CD4-positive, alpha-beta T cell treated with Interleukin-15 for 4 hours (primary cell): ENCODE data around the gene NPLOC4.

Experiments used
- DNase-seq: peaks from one replicate; pipeline ENCODE4 v3.0.0-alpha.2; 2020; ENCODE audit warnings: low spot score

Gene NPLOC4

DNA sequence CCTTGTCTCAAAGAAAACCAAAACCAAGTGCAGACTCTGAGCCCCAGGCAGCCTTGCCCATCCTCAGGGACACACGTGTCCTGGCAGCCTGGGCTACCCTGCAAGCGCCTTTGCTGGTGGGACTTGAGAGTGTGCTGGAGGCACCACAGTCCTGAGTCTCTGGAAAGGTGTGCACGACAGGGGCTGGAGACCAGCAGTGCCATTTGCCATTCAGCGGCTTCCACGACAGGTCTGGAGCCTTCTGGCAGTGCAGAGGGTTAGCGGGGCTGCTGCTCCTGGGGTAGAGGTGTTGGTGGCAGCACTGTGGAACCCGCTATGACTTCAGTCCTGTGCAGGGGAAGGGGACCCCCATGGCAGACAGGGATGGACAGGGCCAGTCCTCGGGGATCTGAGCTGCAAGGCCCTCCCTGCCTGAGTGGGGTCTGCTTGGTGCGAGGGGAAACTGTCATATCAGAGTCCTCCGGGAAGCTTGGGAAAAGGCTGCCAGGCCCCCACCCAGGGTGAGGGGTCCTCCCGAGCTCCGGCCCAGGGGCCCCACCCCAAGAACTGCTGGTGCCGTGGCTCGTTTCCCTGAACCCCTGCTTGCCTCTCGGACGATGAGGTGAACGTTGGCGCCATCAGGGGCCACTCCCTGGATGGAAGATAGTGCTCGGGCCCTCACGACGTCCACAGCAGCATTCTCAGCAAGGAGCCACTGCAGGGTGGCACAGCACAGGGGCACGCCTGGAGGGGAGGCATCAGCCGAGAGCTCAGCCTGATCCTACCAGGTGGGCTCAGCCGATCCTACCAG is 91.6 kb downstream of the NPLOC4 start:
- no peak for DNase-seq

DNA sequence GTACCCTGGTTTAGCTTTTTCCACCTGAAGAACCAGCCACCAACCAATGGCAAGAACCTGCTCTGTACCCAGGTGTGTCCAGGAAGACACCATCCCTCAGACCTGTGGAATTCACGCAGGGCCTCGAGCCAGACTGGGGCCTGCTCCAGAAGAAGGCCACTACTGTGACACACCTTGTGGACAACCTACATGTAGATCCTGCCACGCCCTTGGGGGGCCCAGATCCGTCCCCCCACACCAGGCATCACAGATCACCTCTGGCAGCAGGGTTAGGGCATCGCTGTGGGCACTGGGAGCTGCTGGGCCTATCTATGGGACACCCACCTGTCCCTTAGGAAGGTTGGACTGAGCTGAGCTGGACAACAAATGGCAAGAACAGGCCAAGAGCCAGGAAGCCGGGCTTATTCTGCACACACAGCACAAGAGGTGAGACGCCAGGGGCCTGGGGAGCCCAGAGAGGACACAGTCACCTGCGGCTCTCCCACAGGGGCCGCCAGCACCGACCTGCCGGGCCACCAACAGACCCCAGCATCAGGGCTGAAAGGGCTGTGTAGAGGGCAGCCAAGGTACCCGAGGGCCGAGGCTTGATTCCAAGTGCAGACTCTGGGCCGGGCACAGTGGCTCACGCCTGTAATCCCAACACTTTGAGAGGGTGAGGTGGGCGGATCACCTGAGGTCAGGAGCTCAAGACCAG is 92.5 kb downstream of the NPLOC4 start:
- DNase-seq = no peak

DNA sequence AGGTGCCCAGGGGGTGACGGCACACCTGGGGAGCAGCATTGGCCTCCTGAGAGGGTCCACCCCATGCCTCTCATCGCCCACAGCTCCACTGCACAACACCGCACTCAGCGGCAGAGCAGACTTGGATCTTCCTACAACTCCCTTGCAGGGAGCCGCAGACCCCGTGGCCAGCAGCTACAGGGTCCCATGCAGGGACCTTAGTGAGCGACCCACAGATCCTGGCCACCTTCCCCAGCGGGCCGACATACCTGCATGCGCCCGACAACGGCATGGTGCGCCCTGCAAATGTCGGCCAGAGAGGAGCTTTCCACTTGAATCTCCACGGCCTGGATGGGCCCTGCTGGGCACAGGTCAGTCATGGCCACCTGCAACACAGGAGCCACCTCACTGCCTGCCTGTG is 93.2 kb downstream of the NPLOC4 start:
- DNase-seq = no peak

DNA sequence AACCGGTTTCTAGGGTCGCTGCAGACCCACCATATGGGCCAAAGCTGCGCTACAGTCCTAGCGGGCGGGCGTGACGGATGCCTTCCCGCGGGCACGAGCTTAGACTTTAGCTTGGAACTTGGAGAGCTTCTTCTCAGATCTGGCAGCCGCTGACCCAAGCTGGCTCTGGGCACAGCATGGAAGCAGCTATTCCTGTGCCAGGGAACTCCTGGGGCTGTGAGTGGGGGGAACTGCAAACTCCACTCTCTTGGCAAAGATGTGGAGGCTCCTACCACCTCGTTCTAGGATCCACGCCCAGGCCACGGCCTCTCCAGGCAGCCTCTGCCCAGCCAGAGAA is 93.6 kb downstream of the NPLOC4 start:
- DNase-seq = no peak

DNA sequence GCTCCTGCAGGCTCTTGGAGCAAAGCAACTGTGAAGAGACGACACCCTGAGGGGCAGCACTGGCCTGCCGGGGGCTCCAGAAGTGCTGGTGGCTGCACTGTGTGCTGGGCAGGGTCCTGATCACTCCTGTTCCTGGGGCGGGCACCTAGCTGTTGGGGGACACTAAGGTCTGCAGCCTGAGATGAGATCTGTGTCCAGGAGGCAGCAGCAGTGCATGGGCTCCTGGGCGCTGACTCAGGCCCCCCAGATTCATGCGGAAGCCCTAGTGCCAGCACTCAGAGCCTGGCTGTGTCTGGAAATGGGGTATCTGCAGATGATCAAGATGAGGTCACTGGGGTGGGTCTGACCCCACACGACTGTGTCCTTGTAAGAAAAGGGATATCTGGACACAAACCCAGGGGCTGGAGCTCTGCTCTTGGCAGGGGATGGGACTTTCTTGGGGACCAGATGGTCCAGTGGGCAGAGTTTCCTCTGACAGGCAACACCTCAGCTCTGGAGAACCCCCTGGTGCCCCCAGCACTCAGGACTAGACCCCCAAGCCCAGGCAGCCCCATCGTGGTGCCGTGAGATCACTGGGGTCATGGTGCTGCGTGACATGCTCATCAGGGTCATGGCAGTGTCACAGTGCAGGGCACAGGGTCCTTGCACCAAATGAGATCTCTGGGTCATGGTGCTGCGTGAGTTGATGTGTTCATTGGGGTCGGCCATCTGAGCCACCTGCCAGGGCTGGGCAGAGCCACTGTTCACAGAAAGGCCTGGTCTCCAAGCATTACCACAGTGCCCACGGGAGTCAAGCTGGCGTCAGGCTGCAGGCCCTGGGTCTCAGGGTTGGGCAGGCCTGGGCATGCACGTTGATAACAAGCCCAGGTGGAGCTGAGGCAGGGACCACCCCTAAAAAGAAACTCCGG is 94.2 kb downstream of the NPLOC4 start:
- DNase-seq = no peak

DNA sequence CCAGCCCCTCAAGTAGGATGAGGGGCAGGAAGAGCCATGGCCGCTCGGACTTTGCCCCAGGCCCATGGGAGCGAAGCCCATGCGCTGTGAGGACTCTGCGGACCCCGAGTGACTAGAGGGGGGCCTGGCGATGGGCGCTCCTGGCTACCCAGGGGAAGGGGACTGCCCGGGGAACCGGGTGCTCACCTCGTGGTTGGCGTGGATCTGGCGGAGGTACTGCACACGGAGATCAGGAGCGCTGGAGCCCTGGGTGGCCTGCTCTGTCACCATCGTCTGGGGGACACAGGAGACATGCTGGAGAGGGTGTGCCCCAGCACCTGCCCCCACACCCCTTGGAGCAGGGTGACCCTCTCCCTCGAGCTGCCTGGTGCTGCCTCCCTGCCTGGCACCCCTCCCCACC is 95.8 kb downstream of the NPLOC4 start:
- DNase-seq = no peak

DNA sequence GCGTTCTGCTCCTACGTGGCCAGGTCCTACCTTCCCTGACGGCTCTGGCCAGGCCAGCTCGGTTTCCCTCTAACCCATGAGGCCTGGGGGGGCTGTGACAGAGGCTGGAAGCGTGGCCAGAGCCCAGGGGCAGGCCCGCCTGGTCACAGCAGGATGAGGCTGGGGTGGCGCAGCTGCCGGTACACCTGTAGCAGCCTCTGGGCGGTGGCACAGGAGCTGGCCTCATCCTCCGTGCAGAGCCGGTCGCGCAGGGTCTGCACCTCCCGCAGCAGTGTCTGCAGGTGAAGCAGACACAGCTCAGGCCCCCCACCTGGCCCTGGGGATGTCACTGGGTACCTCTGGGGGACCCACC is 96.3 kb downstream of the NPLOC4 start:
- no peak for DNase-seq

DNA sequence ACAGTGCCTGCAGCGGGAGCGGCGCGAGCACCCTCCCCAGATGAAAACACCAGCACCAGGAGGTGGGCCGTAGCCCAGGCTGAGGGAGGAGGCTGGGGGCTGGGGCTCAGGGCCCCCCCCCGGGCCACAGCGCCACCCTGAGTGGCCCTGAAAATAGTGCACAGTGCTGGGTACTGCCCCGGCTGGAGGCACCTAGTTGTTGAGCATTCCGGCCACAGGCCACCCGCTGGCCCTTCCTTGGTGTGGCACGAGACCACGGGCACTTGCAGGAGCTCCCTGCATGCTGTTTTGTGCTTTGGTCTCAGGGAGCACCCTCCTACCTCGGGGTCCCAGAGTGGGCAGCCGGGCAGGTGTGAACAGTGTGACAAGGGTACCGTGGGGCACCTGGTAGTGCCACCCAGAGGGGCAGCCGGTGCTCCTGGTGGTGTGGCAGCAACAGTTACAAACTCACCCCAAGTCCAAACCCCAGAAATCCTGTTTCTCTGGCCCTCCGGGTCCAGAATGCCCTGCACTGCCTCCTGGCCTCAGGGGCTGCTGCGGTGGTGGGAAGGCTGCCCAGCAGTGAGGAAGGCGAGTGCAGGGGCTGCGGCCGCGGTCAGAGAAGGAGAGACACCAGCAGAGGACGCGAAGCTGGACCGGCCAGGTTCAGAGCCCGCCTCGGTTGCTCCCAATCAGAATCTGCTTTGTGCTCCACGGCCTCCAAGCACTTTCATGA is 96.8 kb downstream of the NPLOC4 start:
- no peak for DNase-seq

DNA sequence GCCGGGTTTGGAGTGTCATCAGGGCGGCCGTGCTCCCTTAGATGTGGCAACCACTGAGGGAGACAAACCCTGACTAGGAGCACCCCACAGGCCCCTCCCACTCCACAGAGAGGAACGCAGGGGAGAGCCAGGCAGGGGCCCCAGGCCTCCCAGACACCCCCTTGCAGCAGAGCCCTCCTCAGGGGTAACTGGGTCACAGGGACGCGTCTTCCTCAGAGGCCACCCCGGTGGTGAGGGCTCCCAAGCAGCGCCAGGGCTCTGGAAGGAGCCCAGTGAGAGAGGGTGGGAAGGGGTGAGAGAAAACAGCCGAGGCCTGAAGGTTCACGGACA is 97.4 kb downstream of the NPLOC4 start:
- no peak for DNase-seq

DNA sequence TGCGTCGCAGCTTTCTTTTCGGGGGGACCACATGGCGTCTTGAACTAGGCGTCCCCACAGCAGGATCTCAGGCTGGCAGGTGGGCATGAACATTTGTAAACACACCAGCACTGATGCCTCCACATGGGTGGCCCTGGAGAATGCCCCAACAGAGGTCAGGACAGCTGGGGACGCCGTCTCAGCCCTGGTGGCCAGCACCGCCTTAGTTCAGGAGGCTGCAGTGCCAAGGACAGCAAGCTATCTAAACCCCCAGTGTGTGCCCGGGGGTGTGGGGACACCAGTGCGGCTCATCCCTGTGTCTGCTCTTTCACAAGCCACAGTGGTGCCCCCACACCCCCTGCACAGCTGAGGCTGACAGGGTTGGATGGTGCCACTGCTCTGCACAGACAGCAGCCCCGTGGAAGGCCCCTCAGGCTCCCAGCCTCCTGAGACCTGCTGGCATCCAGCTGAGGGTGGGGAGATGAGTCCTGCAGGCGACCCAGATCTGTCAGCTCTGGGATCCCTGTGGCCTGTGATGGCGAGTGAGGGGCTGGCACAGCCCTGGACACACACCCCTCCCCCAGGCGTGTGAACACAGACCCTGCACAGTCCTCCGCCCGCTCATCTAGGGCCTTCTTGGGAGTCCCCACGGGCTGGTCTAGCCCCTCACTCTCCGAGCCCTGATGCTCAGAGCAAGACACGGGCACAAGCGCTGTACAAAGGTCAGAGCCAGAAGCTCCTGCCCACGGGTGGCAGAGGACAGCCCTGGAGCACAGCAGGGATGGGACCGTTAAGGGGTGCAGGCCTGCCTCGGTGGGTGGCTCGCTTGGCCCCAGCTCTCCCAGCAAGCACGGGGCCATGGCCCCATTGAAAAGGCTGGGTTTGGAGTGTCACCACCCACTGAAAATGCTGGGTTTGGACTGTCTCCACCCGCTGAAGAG is 98.0 kb downstream of the NPLOC4 start:
- no peak for DNase-seq

DNA sequence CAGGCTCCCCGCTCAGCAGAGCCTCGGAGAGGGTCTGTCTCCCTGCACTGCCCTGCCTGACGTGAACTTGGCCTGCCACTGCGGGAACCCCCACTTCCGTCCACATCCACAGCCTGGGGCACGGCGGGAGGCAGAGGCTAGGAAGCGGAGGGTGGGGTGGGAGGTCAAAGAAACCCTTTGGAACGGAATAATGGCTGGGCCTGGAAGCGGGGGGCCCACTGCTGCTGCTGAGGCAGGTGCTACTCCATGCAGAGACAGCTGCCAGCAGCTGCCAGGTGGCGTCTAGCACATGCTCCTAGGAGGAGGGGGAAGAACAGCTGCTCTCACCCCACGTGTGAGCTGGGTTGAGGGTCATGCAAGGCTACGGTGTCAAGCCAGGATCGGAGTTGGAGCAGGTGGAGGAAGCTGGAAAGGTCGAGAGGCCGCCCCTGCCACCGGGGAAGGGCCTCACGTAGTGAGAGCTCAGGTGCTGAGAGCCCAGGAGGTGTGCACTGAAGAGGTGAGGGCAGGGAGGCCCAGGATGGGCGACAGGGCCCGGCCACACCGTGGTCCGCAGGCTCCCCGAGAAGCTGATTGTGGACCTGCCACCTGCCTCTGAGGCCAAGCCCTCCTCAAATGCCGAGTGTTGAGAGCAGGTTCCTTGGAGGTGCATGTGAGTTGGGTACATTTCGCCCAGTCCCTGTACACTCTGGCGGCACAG is 98.9 kb downstream of the NPLOC4 start:
- no peak for DNase-seq

DNA sequence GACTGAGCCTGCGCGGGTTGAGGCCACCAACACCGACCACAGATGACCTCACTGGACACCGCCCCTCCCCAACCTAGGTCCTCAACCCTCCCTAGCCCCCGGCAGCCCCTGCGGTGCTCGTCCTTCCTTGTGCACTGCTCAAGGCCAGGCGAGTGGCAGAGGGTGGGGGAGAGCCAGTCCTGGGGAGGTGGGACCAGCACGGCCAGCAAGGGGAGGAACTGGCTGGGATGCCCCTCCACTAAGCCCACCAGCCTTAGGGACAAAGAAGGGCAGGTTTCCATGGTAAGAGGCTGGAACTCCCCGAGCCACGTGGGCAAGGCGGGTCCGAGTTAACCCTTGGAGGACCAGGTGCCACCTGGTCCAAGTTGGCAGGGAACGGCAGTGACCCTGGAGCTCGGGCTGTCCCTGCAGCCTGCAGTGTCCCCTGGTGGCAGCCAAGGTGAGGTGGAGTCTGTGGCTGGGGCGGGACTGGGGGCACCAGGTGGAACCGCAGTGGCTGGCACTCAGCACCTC is 99.5 kb downstream of the NPLOC4 start:
- DNase-seq = peak; percentile 26

DNA sequence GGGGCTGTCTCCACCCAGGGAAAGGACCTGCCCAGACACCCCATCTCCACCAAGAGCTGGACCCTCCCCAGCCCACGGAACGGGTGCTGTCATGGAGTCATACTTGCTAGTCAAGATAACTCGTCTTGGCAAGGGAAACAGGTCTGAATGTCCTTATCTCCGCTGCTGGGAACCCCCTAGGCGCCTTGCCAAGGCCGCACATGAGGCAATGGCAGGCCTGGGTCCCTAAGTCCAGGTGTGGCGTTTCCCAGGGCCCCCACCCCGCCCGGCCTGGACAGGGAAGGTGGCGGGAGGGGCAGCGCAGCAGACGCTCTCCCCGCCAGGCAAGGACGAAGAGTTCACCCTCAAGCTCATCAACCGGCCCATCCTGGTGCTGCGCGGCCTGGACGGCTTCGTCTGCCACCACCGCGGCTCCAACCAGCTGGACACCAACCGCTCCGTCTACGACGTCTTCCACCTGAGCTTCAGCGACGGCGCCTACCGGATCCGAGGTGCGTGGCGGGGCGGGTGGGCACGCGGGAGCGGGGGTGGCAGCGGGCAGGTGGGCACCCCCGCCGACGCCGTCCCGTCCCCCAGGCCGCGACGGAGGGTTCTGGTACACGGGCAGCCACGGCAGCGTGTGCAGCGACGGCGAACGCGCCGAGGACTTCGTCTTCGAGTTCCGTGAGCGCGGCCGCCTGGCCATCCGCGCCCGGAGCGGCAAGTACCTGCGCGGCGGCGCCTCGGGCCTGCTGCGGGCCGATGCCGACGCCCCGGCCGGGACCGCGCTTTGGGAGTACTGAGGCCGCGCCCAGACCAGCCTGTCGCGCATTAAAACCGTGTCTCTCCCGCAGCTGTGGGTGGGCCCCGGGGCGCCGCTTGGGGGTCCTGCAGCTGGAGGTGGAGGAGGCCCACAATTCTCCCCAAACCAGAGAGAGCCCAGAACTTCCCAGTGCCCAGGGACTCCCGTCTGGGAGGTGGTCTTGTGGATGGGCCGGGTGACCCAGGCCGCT is 100.3 kb downstream of the NPLOC4 start:
- no peak for DNase-seq

DNA sequence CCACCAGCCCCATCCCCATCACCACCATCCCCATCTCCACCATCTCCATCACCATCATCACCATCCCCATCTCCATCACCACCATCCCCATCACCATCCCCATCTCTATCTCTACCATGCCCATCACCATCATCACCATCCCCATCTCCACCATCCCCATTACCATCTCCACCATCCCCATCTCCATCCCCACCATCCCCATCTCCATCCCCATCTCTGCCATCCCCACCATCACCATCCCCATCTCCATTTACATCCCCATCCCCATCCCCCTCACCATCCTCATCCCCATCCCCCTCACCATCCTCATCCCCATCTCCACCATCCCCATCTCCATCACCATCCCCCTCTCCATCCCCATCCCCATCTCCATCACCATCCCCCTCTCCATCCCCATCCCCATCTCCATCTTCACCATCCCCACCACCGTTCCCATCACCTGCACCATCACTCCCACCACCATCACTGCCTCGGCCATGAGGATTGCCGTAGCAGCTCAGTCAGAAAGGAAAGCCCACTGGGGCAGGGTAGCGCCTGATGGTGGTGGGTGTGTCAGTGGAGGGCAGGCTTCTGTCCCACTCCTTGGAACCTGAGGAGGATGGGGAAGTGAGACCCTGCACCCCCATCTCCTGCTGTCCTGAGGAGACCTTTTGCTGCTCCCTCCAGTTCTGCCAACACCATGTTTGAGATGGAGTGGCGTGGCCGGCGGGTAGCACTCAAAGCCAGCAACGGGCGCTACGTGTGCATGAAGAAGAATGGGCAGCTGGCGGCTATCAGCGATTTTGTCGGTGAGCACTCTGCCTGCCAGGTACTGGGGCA is 101.2 kb downstream of the NPLOC4 start:
- no peak for DNase-seq

DNA sequence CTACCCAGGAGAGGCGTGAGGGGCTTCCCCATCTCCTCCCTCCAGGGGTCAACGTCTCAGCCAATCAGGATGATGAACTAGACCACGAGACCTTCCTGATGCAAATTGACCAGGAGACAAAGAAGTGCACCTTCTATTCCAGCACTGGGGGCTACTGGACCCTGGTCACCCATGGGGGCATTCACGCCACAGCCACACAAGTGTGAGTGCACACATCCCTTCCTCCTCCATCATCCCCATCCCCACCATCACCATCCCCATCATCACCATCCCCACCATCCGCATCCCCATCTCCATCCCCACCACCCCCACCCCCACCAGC is 101.9 kb downstream of the NPLOC4 start:
- no peak for DNase-seq

DNA sequence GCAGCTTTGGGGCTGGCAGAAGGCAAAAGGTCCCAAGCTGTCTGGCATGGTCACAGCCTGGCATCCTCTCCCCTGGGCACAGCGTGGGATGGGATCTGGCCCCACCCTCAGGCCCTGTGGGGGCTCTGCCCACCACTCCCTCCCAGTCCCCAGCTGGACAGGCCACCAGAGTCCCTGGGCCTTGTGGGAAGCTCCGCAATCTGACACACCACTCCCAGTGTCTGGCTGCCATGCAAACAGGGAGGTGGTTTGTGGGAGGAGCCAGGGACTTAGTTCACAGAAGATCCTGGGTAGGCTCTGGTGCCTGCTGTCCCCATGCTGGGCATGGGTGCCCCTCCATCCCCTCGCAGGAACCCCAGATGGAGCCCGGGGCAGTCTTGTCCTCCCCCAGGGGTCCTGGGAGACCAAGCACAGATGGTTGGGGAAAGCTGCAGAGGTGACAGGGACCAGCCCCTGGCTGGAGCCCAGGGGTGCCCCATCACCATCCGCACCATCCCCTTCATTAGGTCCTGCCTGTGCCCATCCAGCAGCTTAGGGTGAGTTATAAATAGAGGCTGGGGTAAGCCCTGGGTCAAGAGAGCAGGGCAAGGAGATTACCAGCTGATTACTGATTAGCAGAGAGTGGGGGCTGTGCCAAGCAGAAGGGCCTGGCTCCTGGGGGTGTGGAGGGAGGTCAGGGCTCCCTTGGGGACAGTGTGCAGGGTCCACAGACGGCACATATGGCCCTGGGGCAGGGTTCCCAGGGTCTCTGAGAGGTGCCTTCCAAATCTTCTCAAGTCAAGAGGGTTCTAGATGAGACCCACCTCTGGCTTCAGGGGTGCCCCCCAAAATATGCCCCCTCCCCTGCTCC is 102.5 kb downstream of the NPLOC4 start:
- DNase-seq = no peak

DNA sequence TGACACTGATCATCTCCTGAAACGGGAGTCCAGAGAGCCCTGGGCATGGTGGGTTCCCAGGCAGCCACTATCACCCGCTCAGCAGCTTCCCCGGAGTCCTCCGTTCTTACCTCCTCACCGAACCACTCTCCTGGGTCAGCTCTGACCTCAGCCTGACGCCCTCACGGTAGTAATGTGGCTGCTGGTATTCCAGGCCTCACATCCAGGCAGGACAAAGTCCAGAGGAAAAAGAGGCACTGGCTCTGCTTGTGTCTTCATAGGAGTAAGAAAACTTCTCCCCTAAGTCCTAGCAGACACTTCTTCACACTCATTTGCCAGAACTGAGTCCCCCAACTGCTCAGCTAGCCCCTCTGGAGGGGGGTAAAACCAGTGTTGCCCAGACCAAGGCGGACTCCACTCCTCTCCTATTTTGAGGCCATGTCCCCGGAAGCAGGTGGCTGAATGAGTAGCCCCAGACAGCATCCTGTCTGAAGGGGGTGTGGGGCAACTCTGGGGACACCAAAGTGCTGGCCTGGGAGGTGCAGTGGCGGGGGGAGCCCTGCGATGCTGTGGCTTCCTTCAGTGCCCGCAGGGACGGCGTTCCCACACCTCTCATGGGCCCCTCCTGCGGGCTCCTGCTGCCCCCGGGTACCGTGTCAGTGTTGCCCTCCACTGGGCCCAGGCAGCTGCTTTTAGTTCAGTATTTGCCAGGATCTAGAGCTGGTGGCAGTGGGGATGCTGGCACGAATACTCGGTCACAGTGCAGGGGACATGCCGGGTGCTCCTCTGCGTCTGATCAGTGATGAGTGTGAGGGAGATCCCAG is 103.4 kb downstream of the NPLOC4 start:
- DNase-seq = no peak
